Measurements from ENCODE around the gene RARB. TPM values are rescaled to one million over a fixed set of nuclear protein-coding genes. Genes with fewer than 3 reads are reported as not detected.

RARB gene
- total and polyA plus RNA-seq, 2 experiments from 2014 or later = 0.14 to 0.42 TPM

DNA sequence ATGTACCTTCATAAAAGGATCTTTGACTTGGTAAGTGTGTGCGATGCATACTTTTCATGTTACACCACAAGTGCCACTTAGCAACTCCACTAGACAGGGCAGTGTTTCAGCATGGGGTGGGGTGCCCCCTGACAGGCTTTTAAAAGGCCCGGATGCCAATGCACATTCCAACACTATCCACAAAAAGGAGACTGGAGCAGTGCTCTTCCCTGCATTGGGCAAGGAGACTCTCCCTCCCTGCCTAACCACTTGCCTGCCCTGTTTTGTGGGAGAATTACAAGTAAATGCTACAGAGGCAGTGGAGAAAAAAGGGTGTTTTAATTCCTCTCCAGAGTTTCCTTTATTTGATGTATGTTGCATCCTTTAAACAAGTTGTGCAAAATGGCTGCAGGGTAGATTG is 1.7 kb upstream of the RARB start (continued):
- TF ChIP-seq, protein P1, sequence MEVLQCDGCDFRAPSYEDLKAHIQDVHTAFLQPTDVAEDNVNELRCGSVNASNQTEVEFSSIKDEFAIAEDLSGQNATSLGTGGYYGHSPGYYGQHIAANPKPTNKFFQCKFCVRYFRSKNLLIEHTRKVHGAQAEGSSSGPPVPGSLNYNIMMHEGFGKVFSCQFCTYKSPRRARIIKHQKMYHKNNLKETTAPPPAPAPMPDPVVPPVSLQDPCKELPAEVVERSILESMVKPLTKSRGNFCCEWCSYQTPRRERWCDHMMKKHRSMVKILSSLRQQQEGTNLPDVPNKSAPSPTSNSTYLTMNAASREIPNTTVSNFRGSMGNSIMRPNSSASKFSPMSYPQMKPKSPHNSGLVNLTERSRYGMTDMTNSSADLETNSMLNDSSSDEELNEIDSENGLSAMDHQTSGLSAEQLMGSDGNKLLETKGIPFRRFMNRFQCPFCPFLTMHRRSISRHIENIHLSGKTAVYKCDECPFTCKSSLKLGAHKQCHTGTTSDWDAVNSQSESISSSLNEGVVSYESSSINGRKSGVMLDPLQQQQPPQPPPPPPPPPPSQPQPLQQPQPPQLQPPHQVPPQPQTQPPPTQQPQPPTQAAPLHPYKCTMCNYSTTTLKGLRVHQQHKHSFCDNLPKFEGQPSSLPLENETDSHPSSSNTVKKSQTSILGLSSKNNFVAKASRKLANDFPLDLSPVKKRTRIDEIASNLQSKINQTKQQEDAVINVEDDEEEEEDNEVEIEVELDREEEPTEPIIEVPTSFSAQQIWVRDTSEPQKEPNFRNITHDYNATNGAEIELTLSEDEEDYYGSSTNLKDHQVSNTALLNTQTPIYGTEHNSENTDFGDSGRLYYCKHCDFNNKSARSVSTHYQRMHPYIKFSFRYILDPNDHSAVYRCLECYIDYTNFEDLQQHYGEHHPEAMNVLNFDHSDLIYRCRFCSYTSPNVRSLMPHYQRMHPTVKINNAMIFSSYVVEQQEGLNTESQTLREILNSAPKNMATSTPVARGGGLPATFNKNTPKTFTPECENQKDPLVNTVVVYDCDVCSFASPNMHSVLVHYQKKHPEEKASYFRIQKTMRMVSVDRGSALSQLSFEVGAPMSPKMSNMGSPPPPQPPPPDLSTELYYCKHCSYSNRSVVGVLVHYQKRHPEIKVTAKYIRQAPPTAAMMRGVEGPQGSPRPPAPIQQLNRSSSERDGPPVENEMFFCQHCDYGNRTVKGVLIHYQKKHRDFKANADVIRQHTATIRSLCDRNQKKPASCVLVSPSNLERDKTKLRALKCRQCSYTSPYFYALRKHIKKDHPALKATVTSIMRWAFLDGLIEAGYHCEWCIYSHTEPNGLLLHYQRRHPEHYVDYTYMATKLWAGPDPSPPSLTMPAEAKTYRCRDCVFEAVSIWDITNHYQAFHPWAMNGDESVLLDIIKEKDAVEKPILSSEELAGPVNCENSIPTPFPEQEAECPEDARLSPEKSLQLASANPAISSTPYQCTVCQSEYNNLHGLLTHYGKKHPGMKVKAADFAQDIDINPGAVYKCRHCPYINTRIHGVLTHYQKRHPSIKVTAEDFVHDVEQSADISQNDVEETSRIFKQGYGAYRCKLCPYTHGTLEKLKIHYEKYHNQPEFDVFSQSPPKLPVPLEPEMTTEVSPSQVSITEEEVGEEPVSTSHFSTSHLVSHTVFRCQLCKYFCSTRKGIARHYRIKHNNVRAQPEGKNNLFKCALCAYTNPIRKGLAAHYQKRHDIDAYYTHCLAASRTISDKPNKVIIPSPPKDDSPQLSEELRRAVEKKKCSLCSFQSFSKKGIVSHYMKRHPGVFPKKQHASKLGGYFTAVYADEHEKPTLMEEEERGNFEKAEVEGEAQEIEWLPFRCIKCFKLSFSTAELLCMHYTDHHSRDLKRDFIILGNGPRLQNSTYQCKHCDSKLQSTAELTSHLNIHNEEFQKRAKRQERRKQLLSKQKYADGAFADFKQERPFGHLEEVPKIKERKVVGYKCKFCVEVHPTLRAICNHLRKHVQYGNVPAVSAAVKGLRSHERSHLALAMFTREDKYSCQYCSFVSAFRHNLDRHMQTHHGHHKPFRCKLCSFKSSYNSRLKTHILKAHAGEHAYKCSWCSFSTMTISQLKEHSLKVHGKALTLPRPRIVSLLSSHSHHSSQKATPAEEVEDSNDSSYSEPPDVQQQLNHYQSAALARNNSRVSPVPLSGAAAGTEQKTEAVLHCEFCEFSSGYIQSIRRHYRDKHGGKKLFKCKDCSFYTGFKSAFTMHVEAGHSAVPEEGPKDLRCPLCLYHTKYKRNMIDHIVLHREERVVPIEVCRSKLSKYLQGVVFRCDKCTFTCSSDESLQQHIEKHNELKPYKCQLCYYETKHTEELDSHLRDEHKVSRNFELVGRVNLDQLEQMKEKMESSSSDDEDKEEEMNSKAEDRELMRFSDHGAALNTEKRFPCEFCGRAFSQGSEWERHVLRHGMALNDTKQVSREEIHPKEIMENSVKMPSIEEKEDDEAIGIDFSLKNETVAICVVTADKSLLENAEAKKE (CRISPR knock-in tag; IDR thresholded peaks at IDR 0.05) = no peak
- TF ChIP-seq, protein P2, sequence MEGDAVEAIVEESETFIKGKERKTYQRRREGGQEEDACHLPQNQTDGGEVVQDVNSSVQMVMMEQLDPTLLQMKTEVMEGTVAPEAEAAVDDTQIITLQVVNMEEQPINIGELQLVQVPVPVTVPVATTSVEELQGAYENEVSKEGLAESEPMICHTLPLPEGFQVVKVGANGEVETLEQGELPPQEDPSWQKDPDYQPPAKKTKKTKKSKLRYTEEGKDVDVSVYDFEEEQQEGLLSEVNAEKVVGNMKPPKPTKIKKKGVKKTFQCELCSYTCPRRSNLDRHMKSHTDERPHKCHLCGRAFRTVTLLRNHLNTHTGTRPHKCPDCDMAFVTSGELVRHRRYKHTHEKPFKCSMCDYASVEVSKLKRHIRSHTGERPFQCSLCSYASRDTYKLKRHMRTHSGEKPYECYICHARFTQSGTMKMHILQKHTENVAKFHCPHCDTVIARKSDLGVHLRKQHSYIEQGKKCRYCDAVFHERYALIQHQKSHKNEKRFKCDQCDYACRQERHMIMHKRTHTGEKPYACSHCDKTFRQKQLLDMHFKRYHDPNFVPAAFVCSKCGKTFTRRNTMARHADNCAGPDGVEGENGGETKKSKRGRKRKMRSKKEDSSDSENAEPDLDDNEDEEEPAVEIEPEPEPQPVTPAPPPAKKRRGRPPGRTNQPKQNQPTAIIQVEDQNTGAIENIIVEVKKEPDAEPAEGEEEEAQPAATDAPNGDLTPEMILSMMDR (conservative IDR thresholded peaks at IDR 0.05; ENCODE audit: low read depth in 2 of 2) = no peak
- TF ChIP-seq, protein P3, sequence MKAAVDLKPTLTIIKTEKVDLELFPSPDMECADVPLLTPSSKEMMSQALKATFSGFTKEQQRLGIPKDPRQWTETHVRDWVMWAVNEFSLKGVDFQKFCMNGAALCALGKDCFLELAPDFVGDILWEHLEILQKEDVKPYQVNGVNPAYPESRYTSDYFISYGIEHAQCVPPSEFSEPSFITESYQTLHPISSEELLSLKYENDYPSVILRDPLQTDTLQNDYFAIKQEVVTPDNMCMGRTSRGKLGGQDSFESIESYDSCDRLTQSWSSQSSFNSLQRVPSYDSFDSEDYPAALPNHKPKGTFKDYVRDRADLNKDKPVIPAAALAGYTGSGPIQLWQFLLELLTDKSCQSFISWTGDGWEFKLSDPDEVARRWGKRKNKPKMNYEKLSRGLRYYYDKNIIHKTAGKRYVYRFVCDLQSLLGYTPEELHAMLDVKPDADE (IDR thresholded peaks at IDR 0.05) = no peak
- TF ChIP-seq, protein P4, sequence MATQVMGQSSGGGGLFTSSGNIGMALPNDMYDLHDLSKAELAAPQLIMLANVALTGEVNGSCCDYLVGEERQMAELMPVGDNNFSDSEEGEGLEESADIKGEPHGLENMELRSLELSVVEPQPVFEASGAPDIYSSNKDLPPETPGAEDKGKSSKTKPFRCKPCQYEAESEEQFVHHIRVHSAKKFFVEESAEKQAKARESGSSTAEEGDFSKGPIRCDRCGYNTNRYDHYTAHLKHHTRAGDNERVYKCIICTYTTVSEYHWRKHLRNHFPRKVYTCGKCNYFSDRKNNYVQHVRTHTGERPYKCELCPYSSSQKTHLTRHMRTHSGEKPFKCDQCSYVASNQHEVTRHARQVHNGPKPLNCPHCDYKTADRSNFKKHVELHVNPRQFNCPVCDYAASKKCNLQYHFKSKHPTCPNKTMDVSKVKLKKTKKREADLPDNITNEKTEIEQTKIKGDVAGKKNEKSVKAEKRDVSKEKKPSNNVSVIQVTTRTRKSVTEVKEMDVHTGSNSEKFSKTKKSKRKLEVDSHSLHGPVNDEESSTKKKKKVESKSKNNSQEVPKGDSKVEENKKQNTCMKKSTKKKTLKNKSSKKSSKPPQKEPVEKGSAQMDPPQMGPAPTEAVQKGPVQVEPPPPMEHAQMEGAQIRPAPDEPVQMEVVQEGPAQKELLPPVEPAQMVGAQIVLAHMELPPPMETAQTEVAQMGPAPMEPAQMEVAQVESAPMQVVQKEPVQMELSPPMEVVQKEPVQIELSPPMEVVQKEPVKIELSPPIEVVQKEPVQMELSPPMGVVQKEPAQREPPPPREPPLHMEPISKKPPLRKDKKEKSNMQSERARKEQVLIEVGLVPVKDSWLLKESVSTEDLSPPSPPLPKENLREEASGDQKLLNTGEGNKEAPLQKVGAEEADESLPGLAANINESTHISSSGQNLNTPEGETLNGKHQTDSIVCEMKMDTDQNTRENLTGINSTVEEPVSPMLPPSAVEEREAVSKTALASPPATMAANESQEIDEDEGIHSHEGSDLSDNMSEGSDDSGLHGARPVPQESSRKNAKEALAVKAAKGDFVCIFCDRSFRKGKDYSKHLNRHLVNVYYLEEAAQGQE (IDR thresholded peaks at IDR 0.05; ENCODE audit: unreplicated experiment) = no peak

Data from GM23338 (cell line).